ENCODE results near the gene CCDC33.

The CCDC33 gene

GRCh38 chr15:74227968-74228722 is 8.0 kb upstream of the CCDC33 start:
- H3K4me3 ChIP-seq (ENCODE audit: control insufficient read depth, low read depth, low read length), result no peak overlapping the region
- DNase-seq (ENCODE audit: low read depth), result no peak

GRCh38 chr15:74228723-74229081 is 7.4 kb upstream of the CCDC33 start:
- no peak for DNase-seq (ENCODE audit: low read depth)
- no peak for TF ChIP-seq CTCF (IDR thresholded peaks at IDR 0.05; ENCODE audit: control insufficient read depth, insufficient read depth, low read depth, low read length, missing control alignments)
- H3K4me3 ChIP-seq (ENCODE audit: control insufficient read depth, low read depth, low read length), result no peak overlapping the region

More at GRCh38 chr15:74227968-74228722, 8.0 kb upstream of the CCDC33 start:
- no peak for TF ChIP-seq CTCF (IDR thresholded peaks at IDR 0.05; ENCODE audit: control insufficient read depth, insufficient read depth, low read depth, low read length, missing control alignments)

GRCh38 chr15:74229686-74230085 is 6.4 kb upstream of the CCDC33 start:
- no peak for DNase-seq (ENCODE audit: low read depth)
- TF ChIP-seq CTCF (IDR thresholded peaks at IDR 0.05; ENCODE audit: control insufficient read depth, insufficient read depth, low read depth, low read length, missing control alignments), result no peak

GRCh38 chr15:74231475-74231874 is 4.7 kb upstream of the CCDC33 start:
- DNase-seq (ENCODE audit: low read depth), result no peak
- H3K4me3 ChIP-seq (ENCODE audit: control insufficient read depth, low read depth, low read length), result no peak overlapping the region
- TF ChIP-seq CTCF (IDR thresholded peaks at IDR 0.05; ENCODE audit: control insufficient read depth, insufficient read depth, low read depth, low read length, missing control alignments), result no peak

More at GRCh38 chr15:74229686-74230085, 6.4 kb upstream of the CCDC33 start:
- H3K4me3 ChIP-seq (ENCODE audit: control insufficient read depth, low read depth, low read length), result no peak overlapping the region

GRCh38 chr15:74233373-74233772 is 2.8 kb upstream of the CCDC33 start:
- H3K4me3 ChIP-seq (ENCODE audit: control insufficient read depth, low read depth, low read length), result no peak overlapping the region
- no peak for DNase-seq (ENCODE audit: low read depth)
- no peak for TF ChIP-seq CTCF (IDR thresholded peaks at IDR 0.05; ENCODE audit: control insufficient read depth, insufficient read depth, low read depth, low read length, missing control alignments)

GRCh38 chr15:74233851-74234597 is 2.1 kb upstream of the CCDC33 start:
- no peak for DNase-seq (ENCODE audit: low read depth)
- no peak overlapping the region for H3K4me3 ChIP-seq (ENCODE audit: control insufficient read depth, low read depth, low read length)
- TF ChIP-seq CTCF (IDR thresholded peaks at IDR 0.05; ENCODE audit: control insufficient read depth, insufficient read depth, low read depth, low read length, missing control alignments), result no peak
